Transverse colon (tissue), 4 donors: Measurements from ENCODE around the gene ESR1. TPM values are rescaled to one million over a fixed set of nuclear protein-coding genes. Genes with fewer than 3 reads are reported as not detected.

Experiments used
- DNase-seq: peaks from one replicate; pipeline ENCODE4 v3.0.0-alpha.2; 2019
- H3K27ac ChIP-seq, 4 donors: fragments of 200-600 bp; sonication (generic); 2 replicates each; pipeline ENCODE4 v1.5.1; 2016 to 2018; ENCODE audit warnings: inconsistent platforms in 4 of 4
- H3K27me3 ChIP-seq: fragments of 200-600 bp; sonication (generic); 2 replicates; pipeline ENCODE4 v1.5.1; 2017; ENCODE audit warnings: inconsistent platforms
- H3K36me3 ChIP-seq, 4 donors: fragments of 200-600 bp; sonication (generic); 2 replicates each; pipeline ENCODE4 v1.5.1; 2017 to 2019; ENCODE audit warnings: inconsistent platforms in 4 of 4
- H3K4me1 ChIP-seq, 4 donors: fragments of 200-600 bp; sonication (generic); 2 replicates each; pipeline ENCODE4 v1.5.1; 2017 to 2020; ENCODE audit warnings: inconsistent platforms in 4 of 4
- H3K4me3 ChIP-seq, 4 donors: fragments of 200-600 bp; sonication (generic); 1 replicate in 1 of 4; 2 replicates in 3 of 4; pipeline versions ENCODE4 v1.5.1 to v1.6.1; 2017 to 2019; ENCODE audit warnings: inconsistent platforms in 4 of 4
- H3K9me3 ChIP-seq, 2 donors: fragments of 200-600 bp; sonication (generic); 2 replicates each; pipeline ENCODE4 v1.5.1; 2017 to 2019; ENCODE audit warnings: inconsistent platforms in 2 of 2
- EP300 ChIP-seq: sonication (generic); formaldehyde crosslinking; IDR thresholded peaks from one replicate; pipeline ENCODE4 v1.6.1; 2017; ENCODE audit warnings: antibody characterized with exemption, low read depth
- POLR2A ChIP-seq: fragments of 450-650 bp; IDR thresholded peaks from one replicate; pipeline ENCODE4 v1.6.1; 2016; ENCODE audit warnings: antibody characterized with exemption, mild to moderate bottlenecking, moderate library complexity
- POLR2AphosphoS5 ChIP-seq, 3 donors: sonication (generic); formaldehyde crosslinking; IDR thresholded peaks; one replicate each; pipeline ENCODE4 v1.6.1; 2016; ENCODE audit warnings: antibody characterized with exemption in 3 of 3
- WGBS, 2 donors: methylation state at CpG; one replicate each; pipeline ENCODE4 v1.1.5; 2018; ENCODE audit warnings: low coverage in 1 of 2; 5-methylcytosine and 5-hydroxymethylcytosine counted together
- in situ Hi-C, 4 donors: fragments of 200-750 bp; cut with MboI; loops; one replicate each; pipeline versions ENCODE4 v1.15.0 to v1.15.1; 2017; ENCODE audit warnings: low sequenced_read_pairs in 3 of 4, low pct_ligation_motif_present in 1 of 4, low pct_unique_long_range_greater_than_20kb in 1 of 4
- intact Hi-C: fragments of 100-400 bp; cut with DNase I; formaldehyde crosslinking; loops from one replicate; pipeline ENCODE4 v1.15.1; 2023; ENCODE audit warnings: low total_unique reads
- total RNA-seq, 4 donors: library from RNA; depleted of rRNA; stranded (reverse); fragments of >200 nt; gene quantifications; one replicate each; pipeline ENCODE4 v1.1.0, GENCODE V29; 2016
- TF ChIP-seq, protein P1 (sequence below), 5 experiments: fragments of 200-600 bp in 3 of 5; fragments of 450-650 bp in 2 of 5; sonication (generic) in 3 of 5; IDR thresholded peaks; 1 replicate in 2 of 5; 2 replicates in 3 of 5; pipeline ENCODE4 v1.5.1; 2016 to 2017; ENCODE audit warnings: antibody characterized with exemption in 5 of 5, inconsistent platforms in 3 of 5, mild to moderate bottlenecking in 2 of 5, moderate library complexity in 1 of 5

Gene ESR1
- total RNA-seq, 4 donors from 2014 or later: 0.37 to 0.48 (median 0.41) TPM; not detected in 1

DNA sequence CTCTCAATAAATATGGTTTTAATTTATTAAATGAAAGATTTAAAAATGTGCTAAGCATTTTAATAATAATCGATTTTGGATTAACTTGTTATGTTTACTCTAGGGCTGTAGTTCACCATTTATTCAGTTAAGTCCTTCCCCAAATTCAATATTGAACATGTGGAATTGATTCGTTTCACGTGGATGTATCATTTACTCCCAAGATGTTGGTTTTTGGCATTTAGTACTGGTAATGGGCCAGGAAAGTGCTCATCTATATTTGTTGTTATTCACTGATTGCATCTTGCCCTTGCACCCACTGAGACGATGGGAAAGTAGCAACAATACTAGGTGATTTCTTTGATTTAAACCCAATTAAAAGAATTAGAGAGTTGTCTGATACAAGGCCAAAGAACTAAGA is 97.1 kb downstream of the ESR1 start:
- no peak for DNase-seq
- TF ChIP-seq, protein P1, sequence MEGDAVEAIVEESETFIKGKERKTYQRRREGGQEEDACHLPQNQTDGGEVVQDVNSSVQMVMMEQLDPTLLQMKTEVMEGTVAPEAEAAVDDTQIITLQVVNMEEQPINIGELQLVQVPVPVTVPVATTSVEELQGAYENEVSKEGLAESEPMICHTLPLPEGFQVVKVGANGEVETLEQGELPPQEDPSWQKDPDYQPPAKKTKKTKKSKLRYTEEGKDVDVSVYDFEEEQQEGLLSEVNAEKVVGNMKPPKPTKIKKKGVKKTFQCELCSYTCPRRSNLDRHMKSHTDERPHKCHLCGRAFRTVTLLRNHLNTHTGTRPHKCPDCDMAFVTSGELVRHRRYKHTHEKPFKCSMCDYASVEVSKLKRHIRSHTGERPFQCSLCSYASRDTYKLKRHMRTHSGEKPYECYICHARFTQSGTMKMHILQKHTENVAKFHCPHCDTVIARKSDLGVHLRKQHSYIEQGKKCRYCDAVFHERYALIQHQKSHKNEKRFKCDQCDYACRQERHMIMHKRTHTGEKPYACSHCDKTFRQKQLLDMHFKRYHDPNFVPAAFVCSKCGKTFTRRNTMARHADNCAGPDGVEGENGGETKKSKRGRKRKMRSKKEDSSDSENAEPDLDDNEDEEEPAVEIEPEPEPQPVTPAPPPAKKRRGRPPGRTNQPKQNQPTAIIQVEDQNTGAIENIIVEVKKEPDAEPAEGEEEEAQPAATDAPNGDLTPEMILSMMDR (IDR thresholded peaks at IDR 0.05): no peak
- TF ChIP-seq EP300 (no peak), POLR2A (no peak), POLR2AphosphoS5 (IDR thresholded peaks at IDR 0.05) (no peak)
- in situ Hi-C loops (no loop called here), intact Hi-C loops (no loop called here)
- no peak overlapping the region for H3K4me3 ChIP-seq
- WGBS, 2 donors: 83 to 84% methylated on average over 4 of the region's 4 CpGs
- H3K27ac ChIP-seq: no peak overlapping the region
- H3K27me3 ChIP-seq: no peaks in the 10 kb centered on the region
- no peaks in the 10 kb centered on the region for H3K36me3 ChIP-seq
- no peaks in the 10 kb centered on the region for H3K9me3 ChIP-seq
- H3K4me1 ChIP-seq: no peaks in the 10 kb centered on the region

DNA sequence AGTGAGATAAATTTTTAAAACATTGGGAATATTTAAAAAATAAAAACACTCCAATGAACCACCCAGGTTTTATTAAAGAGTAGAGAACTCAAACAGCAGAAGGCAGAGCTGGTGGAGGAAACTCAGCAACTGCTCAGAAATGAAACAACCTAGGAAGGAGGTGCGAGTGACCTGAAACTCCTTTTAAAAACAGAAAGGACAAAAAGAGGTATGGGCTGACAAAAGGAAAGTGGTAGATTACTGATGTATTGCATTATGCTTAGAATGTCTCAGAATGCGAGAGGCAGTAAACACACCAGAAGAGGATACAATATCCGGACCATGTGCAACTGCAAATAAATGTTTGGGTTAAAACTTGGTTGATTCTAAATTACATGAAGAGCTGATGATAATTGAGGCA is 97.6 kb downstream of the ESR1 start:
- TF ChIP-seq, protein P1 (IDR thresholded peaks at IDR 0.05): no peak
- TF ChIP-seq POLR2AphosphoS5 (IDR thresholded peaks at IDR 0.05): no peak
- intact Hi-C loops (no loop called here), in situ Hi-C loops (no loop called here)
- no peaks in the 10 kb centered on the region for H3K9me3 ChIP-seq
- DNase-seq: no peak
- H3K27ac ChIP-seq: no peak overlapping the region
- no peaks in the 10 kb centered on the region for H3K4me1 ChIP-seq
- H3K27me3 ChIP-seq: no peaks in the 10 kb centered on the region
- WGBS, 2 donors: 83 to 89% methylated on average over 2 to 3 of the region's 3 CpGs
- H3K4me3 ChIP-seq: no peak overlapping the region
- no peaks in the 10 kb centered on the region for H3K36me3 ChIP-seq

DNA sequence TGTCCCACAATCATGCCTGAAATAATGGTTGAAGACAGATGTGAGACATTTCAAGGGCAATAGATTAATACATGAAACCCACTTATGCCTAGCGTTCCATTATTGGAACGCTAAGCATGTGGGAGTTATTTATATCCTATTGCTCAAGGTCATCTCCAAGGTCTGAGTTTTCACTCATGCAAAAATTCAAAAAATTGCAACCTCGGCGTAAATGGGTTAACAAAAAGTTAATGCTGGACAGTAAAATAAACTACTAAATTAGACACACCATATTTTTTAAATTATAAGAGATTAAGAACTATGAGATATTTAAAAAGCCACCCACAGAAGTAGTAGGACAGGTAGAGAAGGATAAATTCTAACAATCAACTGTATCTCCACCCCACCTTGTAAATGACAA is 98.4 kb downstream of the ESR1 start:
- in situ Hi-C loops: no loop called here
- Histone ChIP-seq H3K27me3 (no peaks in the 10 kb centered on the region), H3K4me3 (no peak overlapping the region), H3K9me3 (no peaks in the 10 kb centered on the region), H3K36me3 (no peaks in the 10 kb centered on the region), H3K27ac (no peak overlapping the region), H3K4me1 (no peaks in the 10 kb centered on the region)
- no peak for TF ChIP-seq POLR2AphosphoS5 (IDR thresholded peaks at IDR 0.05)
- TF ChIP-seq POLR2A: no peak
- TF ChIP-seq, protein P1 (IDR thresholded peaks at IDR 0.05): no peak
- TF ChIP-seq EP300: no peak
- intact Hi-C loops: no loop called here
- no peak for DNase-seq
- WGBS, 2 donors: 87 to 95% methylated on average over 4 of the region's 4 CpGs

DNA sequence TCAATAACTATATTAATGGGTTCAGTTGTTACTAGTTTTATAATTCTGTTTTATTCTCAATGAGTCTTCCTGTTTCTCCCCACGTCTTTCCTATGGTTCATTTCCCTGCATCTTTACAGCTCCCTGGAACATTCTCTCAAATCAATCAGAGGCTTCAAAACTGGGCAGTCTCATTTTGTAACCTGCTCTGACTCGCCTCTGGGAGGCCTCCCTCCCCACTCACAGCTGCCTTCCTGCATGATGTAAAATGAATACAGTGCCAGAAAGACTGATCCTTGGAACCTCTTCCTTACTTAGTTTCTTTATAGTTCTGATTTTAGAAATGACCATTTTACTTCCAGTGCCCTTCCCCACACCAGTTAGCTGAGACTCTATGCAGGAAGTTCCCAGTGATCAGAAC is 103.9 kb downstream of the ESR1 start:
- no peak for TF ChIP-seq EP300
- TF ChIP-seq, protein P1 (IDR thresholded peaks at IDR 0.05): no peak
- TF ChIP-seq POLR2A: no peak
- TF ChIP-seq POLR2AphosphoS5 (IDR thresholded peaks at IDR 0.05): no peak
- no peaks in the 10 kb centered on the region for H3K9me3 ChIP-seq
- no peak for DNase-seq
- intact Hi-C loops: no loop called here
- in situ Hi-C loops: no loop called here
- no peaks in the 10 kb centered on the region for H3K36me3 ChIP-seq
- 23 to 57% methylated on average over 2 of the region's 2 CpGs for WGBS, 2 donors
- no peak overlapping the region for H3K4me3 ChIP-seq
- no peak overlapping the region for H3K27ac ChIP-seq
- H3K4me1 ChIP-seq: no peaks in the 10 kb centered on the region
- H3K27me3 ChIP-seq: no peaks in the 10 kb centered on the region
